Measurements from ENCODE around the gene PLCE1.

DNA sequence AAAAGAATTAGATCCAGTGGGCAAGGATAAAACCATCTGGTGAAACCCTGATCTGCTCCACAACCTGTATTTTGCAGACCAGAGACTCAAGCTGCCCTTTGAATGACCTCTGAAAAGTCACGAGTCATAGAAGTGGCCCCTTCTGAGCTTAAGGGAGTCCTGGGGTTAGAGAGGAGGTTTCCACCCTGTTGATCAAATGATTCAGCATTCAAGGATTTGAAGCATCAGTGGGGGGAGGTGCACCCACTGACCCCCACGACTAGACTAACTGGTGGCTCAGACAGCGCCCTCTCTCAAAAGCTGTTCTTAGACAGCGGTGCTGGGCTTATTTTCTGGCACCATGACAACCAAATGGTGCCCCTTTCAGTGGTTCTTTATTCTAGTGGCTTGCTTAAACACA is 44.3 kb downstream of the PLCE1 start:
- TF ChIP-seq, protein P1, sequence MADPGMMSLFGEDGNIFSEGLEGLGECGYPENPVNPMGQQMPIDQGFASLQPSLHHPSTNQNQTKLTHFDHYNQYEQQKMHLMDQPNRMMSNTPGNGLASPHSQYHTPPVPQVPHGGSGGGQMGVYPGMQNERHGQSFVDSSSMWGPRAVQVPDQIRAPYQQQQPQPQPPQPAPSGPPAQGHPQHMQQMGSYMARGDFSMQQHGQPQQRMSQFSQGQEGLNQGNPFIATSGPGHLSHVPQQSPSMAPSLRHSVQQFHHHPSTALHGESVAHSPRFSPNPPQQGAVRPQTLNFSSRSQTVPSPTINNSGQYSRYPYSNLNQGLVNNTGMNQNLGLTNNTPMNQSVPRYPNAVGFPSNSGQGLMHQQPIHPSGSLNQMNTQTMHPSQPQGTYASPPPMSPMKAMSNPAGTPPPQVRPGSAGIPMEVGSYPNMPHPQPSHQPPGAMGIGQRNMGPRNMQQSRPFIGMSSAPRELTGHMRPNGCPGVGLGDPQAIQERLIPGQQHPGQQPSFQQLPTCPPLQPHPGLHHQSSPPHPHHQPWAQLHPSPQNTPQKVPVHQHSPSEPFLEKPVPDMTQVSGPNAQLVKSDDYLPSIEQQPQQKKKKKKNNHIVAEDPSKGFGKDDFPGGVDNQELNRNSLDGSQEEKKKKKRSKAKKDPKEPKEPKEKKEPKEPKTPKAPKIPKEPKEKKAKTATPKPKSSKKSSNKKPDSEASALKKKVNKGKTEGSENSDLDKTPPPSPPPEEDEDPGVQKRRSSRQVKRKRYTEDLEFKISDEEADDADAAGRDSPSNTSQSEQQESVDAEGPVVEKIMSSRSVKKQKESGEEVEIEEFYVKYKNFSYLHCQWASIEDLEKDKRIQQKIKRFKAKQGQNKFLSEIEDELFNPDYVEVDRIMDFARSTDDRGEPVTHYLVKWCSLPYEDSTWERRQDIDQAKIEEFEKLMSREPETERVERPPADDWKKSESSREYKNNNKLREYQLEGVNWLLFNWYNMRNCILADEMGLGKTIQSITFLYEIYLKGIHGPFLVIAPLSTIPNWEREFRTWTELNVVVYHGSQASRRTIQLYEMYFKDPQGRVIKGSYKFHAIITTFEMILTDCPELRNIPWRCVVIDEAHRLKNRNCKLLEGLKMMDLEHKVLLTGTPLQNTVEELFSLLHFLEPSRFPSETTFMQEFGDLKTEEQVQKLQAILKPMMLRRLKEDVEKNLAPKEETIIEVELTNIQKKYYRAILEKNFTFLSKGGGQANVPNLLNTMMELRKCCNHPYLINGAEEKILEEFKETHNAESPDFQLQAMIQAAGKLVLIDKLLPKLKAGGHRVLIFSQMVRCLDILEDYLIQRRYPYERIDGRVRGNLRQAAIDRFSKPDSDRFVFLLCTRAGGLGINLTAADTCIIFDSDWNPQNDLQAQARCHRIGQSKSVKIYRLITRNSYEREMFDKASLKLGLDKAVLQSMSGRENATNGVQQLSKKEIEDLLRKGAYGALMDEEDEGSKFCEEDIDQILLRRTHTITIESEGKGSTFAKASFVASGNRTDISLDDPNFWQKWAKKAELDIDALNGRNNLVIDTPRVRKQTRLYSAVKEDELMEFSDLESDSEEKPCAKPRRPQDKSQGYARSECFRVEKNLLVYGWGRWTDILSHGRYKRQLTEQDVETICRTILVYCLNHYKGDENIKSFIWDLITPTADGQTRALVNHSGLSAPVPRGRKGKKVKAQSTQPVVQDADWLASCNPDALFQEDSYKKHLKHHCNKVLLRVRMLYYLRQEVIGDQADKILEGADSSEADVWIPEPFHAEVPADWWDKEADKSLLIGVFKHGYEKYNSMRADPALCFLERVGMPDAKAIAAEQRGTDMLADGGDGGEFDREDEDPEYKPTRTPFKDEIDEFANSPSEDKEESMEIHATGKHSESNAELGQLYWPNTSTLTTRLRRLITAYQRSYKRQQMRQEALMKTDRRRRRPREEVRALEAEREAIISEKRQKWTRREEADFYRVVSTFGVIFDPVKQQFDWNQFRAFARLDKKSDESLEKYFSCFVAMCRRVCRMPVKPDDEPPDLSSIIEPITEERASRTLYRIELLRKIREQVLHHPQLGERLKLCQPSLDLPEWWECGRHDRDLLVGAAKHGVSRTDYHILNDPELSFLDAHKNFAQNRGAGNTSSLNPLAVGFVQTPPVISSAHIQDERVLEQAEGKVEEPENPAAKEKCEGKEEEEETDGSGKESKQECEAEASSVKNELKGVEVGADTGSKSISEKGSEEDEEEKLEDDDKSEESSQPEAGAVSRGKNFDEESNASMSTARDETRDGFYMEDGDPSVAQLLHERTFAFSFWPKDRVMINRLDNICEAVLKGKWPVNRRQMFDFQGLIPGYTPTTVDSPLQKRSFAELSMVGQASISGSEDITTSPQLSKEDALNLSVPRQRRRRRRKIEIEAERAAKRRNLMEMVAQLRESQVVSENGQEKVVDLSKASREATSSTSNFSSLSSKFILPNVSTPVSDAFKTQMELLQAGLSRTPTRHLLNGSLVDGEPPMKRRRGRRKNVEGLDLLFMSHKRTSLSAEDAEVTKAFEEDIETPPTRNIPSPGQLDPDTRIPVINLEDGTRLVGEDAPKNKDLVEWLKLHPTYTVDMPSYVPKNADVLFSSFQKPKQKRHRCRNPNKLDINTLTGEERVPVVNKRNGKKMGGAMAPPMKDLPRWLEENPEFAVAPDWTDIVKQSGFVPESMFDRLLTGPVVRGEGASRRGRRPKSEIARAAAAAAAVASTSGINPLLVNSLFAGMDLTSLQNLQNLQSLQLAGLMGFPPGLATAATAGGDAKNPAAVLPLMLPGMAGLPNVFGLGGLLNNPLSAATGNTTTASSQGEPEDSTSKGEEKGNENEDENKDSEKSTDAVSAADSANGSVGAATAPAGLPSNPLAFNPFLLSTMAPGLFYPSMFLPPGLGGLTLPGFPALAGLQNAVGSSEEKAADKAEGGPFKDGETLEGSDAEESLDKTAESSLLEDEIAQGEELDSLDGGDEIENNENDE (IDR thresholded peaks at IDR 0.05; ENCODE audit: insufficient replicate concordance, low read length), result no peak
- TF ChIP-seq, protein P2, sequence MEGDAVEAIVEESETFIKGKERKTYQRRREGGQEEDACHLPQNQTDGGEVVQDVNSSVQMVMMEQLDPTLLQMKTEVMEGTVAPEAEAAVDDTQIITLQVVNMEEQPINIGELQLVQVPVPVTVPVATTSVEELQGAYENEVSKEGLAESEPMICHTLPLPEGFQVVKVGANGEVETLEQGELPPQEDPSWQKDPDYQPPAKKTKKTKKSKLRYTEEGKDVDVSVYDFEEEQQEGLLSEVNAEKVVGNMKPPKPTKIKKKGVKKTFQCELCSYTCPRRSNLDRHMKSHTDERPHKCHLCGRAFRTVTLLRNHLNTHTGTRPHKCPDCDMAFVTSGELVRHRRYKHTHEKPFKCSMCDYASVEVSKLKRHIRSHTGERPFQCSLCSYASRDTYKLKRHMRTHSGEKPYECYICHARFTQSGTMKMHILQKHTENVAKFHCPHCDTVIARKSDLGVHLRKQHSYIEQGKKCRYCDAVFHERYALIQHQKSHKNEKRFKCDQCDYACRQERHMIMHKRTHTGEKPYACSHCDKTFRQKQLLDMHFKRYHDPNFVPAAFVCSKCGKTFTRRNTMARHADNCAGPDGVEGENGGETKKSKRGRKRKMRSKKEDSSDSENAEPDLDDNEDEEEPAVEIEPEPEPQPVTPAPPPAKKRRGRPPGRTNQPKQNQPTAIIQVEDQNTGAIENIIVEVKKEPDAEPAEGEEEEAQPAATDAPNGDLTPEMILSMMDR (IDR thresholded peaks at IDR 0.05; ENCODE audit: control extremely low read depth in 1 of 3, insufficient read depth in 1 of 3, low read depth in 1 of 3, low read length in 3 of 3), result peak in 1 of 3 experiments; percentile 18; a peak in 1 of 4 replicates
- TF ChIP-seq CHD2 (IDR thresholded peaks at IDR 0.05; ENCODE audit: low read length) (no peak), POLR2AphosphoS5 (IDR thresholded peaks at IDR 0.05; ENCODE audit: low read depth, low read length) (no peak), JUND (IDR thresholded peaks at IDR 0.05; ENCODE audit: low read length) (no peak), POLR2A (IDR thresholded peaks at IDR 0.05; ENCODE audit: control extremely low read depth in 1 of 2, low read depth in 2 of 2, low read length in 2 of 2) (no peak), RXRA (IDR thresholded peaks at IDR 0.05; ENCODE audit: insufficient read depth, low read depth, low read length) (no peak), GTF2F1 (IDR thresholded peaks at IDR 0.05; ENCODE audit: borderline replicate concordance, low read depth, low read length) (no peak), EP300 (IDR thresholded peaks at IDR 0.05; ENCODE audit: borderline replicate concordance in 1 of 2, low read depth in 2 of 2, low read length in 2 of 2) (no peak), TCF12 (IDR thresholded peaks at IDR 0.05; ENCODE audit: low read depth, low read length) (no peak)
- TF ChIP-seq, protein P3, sequence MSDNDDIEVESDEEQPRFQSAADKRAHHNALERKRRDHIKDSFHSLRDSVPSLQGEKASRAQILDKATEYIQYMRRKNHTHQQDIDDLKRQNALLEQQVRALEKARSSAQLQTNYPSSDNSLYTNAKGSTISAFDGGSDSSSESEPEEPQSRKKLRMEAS (IDR thresholded peaks at IDR 0.05), result no peak
- TF ChIP-seq, protein P4, sequence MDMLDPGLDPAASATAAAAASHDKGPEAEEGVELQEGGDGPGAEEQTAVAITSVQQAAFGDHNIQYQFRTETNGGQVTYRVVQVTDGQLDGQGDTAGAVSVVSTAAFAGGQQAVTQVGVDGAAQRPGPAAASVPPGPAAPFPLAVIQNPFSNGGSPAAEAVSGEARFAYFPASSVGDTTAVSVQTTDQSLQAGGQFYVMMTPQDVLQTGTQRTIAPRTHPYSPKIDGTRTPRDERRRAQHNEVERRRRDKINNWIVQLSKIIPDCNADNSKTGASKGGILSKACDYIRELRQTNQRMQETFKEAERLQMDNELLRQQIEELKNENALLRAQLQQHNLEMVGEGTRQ (IDR thresholded peaks at IDR 0.05; ENCODE audit: low read length), result no peak

Data from H1 (cell line).